Activated B cell treated with CpG ODN at 0.5 μM for 24 hours (primary cell): ENCODE data around the gene ASCC2. TPM values are rescaled to one million over a fixed set of nuclear protein-coding genes. Genes with fewer than 3 reads are reported as not detected.

Experiments used
- ATAC-seq: fragments of 200-7000 bp; cut with Tn5 transposase; one replicate; pipeline ENCODE4 v1.10.0; 2021; ENCODE audit warnings: low read depth, mild to moderate bottlenecking, moderate library complexity
- CTCF ChIA-PET: fragments of 350-600 bp; sonication (Branson Sonifier 250); formaldehyde crosslinking; loops from one replicate; lab custom pipeline; 2021; ENCODE audit warnings: antibody characterized with exemption; lab: Charles Lee
- POLR2A ChIA-PET: fragments of 350-600 bp; sonication (Branson Sonifier 250); formaldehyde crosslinking; loops from one replicate; lab custom pipeline; 2021; ENCODE audit warnings: antibody characterized with exemption; lab: Charles Lee
- DNase-seq: peaks from one replicate; pipeline ENCODE4 v3.0.0; 2022
- H3K27ac Mint-ChIP-seq: one replicate; pipeline ENCODE4 v1.8.0; 2020; ENCODE audit warnings: mixed read lengths
- H3K27me3 Mint-ChIP-seq: one replicate; pipeline ENCODE4 v1.8.0; 2021; ENCODE audit warnings: mixed read lengths
- H3K36me3 Mint-ChIP-seq: one replicate; pipeline ENCODE4 v1.8.0; 2021; ENCODE audit warnings: low read depth, mixed read lengths
- H3K4me1 Mint-ChIP-seq: one replicate; pipeline ENCODE4 v1.8.0; 2021; ENCODE audit warnings: mixed read lengths
- H3K4me3 Mint-ChIP-seq: one replicate; pipeline ENCODE4 v1.8.0; 2020; ENCODE audit warnings: mild to moderate bottlenecking, mixed read lengths
- H3K9me3 Mint-ChIP-seq: one replicate; pipeline ENCODE4 v1.8.0; 2020; ENCODE audit warnings: mixed read lengths
- CTCF ChIP-seq: fragments of 200-600 bp; IDR thresholded peaks from one replicate; pipeline ENCODE4 v1.8.0; 2022; ENCODE audit warnings: antibody characterized with exemption, mild to moderate bottlenecking
- intact Hi-C: fragments of 100-400 bp; cut with micrococcal nuclease; formaldehyde crosslinking; loops from one replicate; pipeline ENCODE4 v1.15.1; 2024
- total RNA-seq: library from RNA; stranded (reverse); gene quantifications from 2 replicates; pipeline ENCODE4 v1.2.3, GENCODE V29; 2022

The ASCC2 gene
- 88.1 and 89.7 TPM in 2 replicates for total RNA-seq

GRCh38 chr22:29837741-29838598 is at the start of gene ASCC2:
Gene ASCC2 (minus strand): TSS chr22:29838274. CDS start chr22:29832325, 5,949 bp downstream.
- intact Hi-C loops: loop anchor here (1.0 to 5.0 kb wide), 6 partner anchors 45 to 451 kb away; partner anchors contain the start of genes AP1B1, MTMR3, NF2 and UQCR10
- Mint-ChIP-seq H3K27ac (peak within 1 kb of the TSS; percentile 96), H3K9me3 (no peaks in the 10 kb centered on the region), H3K27me3 (no peaks in the 10 kb centered on the region), H3K36me3 (peaks cover 27% of the 10 kb centered on the region), H3K4me1 (peaks cover 37% of the 10 kb centered on the region), H3K4me3 (peak within 1 kb of the TSS; percentile 97)
- ATAC-seq (peak; percentile 99), DNase-seq (peak; percentile 97)
- TF ChIP-seq CTCF: no peak
- POLR2A ChIA-PET: interaction anchor here (0.5 to 1.7 kb wide), 13 partner anchors 8 to 586 kb away, joined by 3 to 19 read pairs (median 5); partner anchors contain the start of genes MTMR3, THOC5, UQCR10 and ZMAT5
- CTCF ChIA-PET: interaction anchor here (1.0 to 2.7 kb wide), 2 partner anchors 45 to 168 kb away, joined by 3 to 12 read pairs; partner anchors contain the start of gene MTMR3

GRCh38 chr22:29887358-29887757 is 49.3 kb upstream of the ASCC2 start:
- ATAC-seq (no peak), DNase-seq (no peak)
- Mint-ChIP-seq H3K27ac (no peak overlapping the region), H3K4me1 (peaks cover 19% of the 10 kb centered on the region), H3K9me3 (no peaks in the 10 kb centered on the region), H3K4me3 (no peak overlapping the region), H3K27me3 (no peaks in the 10 kb centered on the region), H3K36me3 (peaks cover 4% of the 10 kb centered on the region)
- intact Hi-C loops: loop anchor here (10.0 kb wide), 1 partner anchor 1003 kb away; the partner anchor contains the start of gene ZNRF3
- CTCF ChIA-PET: no interaction called here
- no peak for TF ChIP-seq CTCF
- POLR2A ChIA-PET: interaction anchor here (1.0 kb wide), 1 partner anchor 55 kb away, joined by 3 read pairs; no protein-coding TSS in a partner anchor

GRCh38 chr22:29886596-29886995 is 48.5 kb upstream of the ASCC2 start:
- no peak for TF ChIP-seq CTCF
- Mint-ChIP-seq H3K4me1 (peaks cover 18% of the 10 kb centered on the region), H3K27me3 (no peaks in the 10 kb centered on the region), H3K27ac (no peak overlapping the region), H3K9me3 (no peaks in the 10 kb centered on the region), H3K36me3 (peaks cover 2% of the 10 kb centered on the region), H3K4me3 (no peak overlapping the region)
- intact Hi-C loops: loop anchor here (10.0 kb wide), 1 partner anchor 1002 kb away; the partner anchor contains the start of gene ZNRF3
- no peak for ATAC-seq
- ChIA-PET CTCF (no interaction called here), POLR2A (interaction anchor here (0.7 to 1.0 kb wide), 2 partner anchors 49 to 54 kb away, joined by 3 read pairs; partner anchors contain the start of gene ASCC2)
- DNase-seq: no peak

- TF ChIP-seq CTCF: no peak
- H3K4me3 Mint-ChIP-seq: no peak overlapping the region
- DNase-seq (no peak), ATAC-seq (no peak)
- H3K4me1 Mint-ChIP-seq: peaks cover 15% of the 10 kb centered on the region
- no peaks in the 10 kb centered on the region for H3K9me3 Mint-ChIP-seq
- peaks cover 2% of the 10 kb centered on the region for H3K36me3 Mint-ChIP-seq
- no peaks in the 10 kb centered on the region for H3K27me3 Mint-ChIP-seq
- H3K27ac Mint-ChIP-seq: no peak overlapping the region
- POLR2A ChIA-PET: no interaction called here
- CTCF ChIA-PET: no interaction called here
- intact Hi-C loops: loop anchor here (10.0 kb wide), 1 partner anchor 1001 kb away; the partner anchor contains the start of gene ZNRF3
These were observed 47.5 kb upstream of the ASCC2 start for GRCh38 chr22:29885610-29886009.
